Type B pancreatic cell (in vitro differentiated cells): ENCODE measurements around the gene SLC29A1. TPM values are rescaled to one million over a fixed set of nuclear protein-coding genes. Genes with fewer than 3 reads are reported as not detected.
A peak's percentile ranks its signal among the peaks of the same experiment; 100 is the strongest.

Experiments
- DNase-seq: peaks from one replicate; pipeline ENCODE4 v3.0.0; 2021; ENCODE audit warnings: mixed read lengths; ENCODE audit not compliant: unreplicated experiment; ENCODE audit errors: extremely low spot score
- H3K27ac Mint-ChIP-seq: 2 replicates; pipeline ENCODE4 v1.8.0; 2021; ENCODE audit warnings: mild to moderate bottlenecking, mixed read lengths
- H3K27me3 Mint-ChIP-seq: 2 replicates; pipeline ENCODE4 v1.8.0; 2021; ENCODE audit warnings: mixed read lengths
- H3K36me3 Mint-ChIP-seq: 2 replicates; pipeline ENCODE4 v1.8.0; 2021; ENCODE audit warnings: mixed read lengths
- H3K4me1 Mint-ChIP-seq: one replicate; pipeline ENCODE4 v1.8.0; 2021; ENCODE audit warnings: mixed read lengths; ENCODE audit not compliant: unreplicated experiment
- H3K4me3 Mint-ChIP-seq: 2 replicates; pipeline ENCODE4 v1.8.0; 2021; ENCODE audit warnings: mild to moderate bottlenecking, mixed read lengths
- H3K9me3 Mint-ChIP-seq: 2 replicates; pipeline ENCODE4 v1.8.0; 2021; ENCODE audit warnings: mixed read lengths
- CTCF ChIP-seq: fragments of 200-600 bp; sonication (generic); conservative IDR thresholded peaks from 2 replicates; pipeline ENCODE4 v1.5.0; 2021; ENCODE audit warnings: antibody characterized with exemption, mild to moderate bottlenecking
- total RNA-seq: library from RNA; stranded (reverse); gene quantifications from 2 replicates; pipeline ENCODE4 v1.2.1, GENCODE V29; 2021; ENCODE audit warnings: low replicate concordance

SLC29A1 gene
- total RNA-seq, 1 donor from 2014 or later, result 33.6 TPM

- Mint-ChIP-seq H3K36me3 (no peaks in the 10 kb centered on the region), H3K4me1 (peaks cover 17% of the 10 kb centered on the region), H3K27me3 (no peaks in the 10 kb centered on the region), H3K4me3 (no peak overlapping the region), H3K27ac (peak overlapping the region; percentile 48), H3K9me3 (no peaks in the 10 kb centered on the region)
- TF ChIP-seq CTCF, result no peak
- DNase-seq, result no peak
Observed at GRCh38 chr6:44202972-44203750, 20.2 kb upstream of the SLC29A1 start.

GRCh38 chr6:44203955-44204354 is 19.4 kb upstream of the SLC29A1 start:
- H3K36me3 Mint-ChIP-seq, result no peaks in the 10 kb centered on the region
- H3K4me3 Mint-ChIP-seq, result no peak overlapping the region
- TF ChIP-seq CTCF, result no peak
- H3K9me3 Mint-ChIP-seq, result no peaks in the 10 kb centered on the region
- peaks cover 22% of the 10 kb centered on the region for H3K4me1 Mint-ChIP-seq
- H3K27me3 Mint-ChIP-seq, result no peaks in the 10 kb centered on the region
- peak overlapping the region; percentile 15 for H3K27ac Mint-ChIP-seq
- no peak for DNase-seq

GRCh38 chr6:44207966-44208365 is 15.4 kb upstream of the SLC29A1 start:
- Mint-ChIP-seq H3K27me3 (no peaks in the 10 kb centered on the region), H3K36me3 (no peaks in the 10 kb centered on the region), H3K9me3 (no peaks in the 10 kb centered on the region), H3K4me1 (peaks cover 10% of the 10 kb centered on the region), H3K27ac (no peak overlapping the region), H3K4me3 (no peak overlapping the region)
- no peak for DNase-seq
- no peak for TF ChIP-seq CTCF

GRCh38 chr6:44211284-44211683 is 12.1 kb upstream of the SLC29A1 start:
- H3K27ac Mint-ChIP-seq, result no peak overlapping the region
- H3K27me3 Mint-ChIP-seq, result peaks cover 5% of the 10 kb centered on the region
- H3K9me3 Mint-ChIP-seq, result no peaks in the 10 kb centered on the region
- peaks cover 7% of the 10 kb centered on the region for H3K4me1 Mint-ChIP-seq
- no peak overlapping the region for H3K4me3 Mint-ChIP-seq
- TF ChIP-seq CTCF, result no peak
- no peaks in the 10 kb centered on the region for H3K36me3 Mint-ChIP-seq
- no peak for DNase-seq

GRCh38 chr6:44214307-44214706 is 9.1 kb upstream of the SLC29A1 start:
- TF ChIP-seq CTCF, result no peak
- Mint-ChIP-seq H3K36me3 (no peaks in the 10 kb centered on the region), H3K27me3 (peaks cover 9% of the 10 kb centered on the region), H3K4me1 (peaks cover 17% of the 10 kb centered on the region), H3K27ac (no peak overlapping the region), H3K9me3 (no peaks in the 10 kb centered on the region), H3K4me3 (no peak overlapping the region)
- no peak for DNase-seq
